Breast epithelium (tissue), 4 donors: ENCODE measurements around the gene RBFOX1. TPM values are rescaled to one million over a fixed set of nuclear protein-coding genes. Genes with fewer than 3 reads are reported as not detected.

Experiments
- DNase-seq, 2 donors: peaks; one replicate each; pipeline ENCODE4 v3.0.0-alpha.2; 2019; ENCODE audit warnings: low spot score in 2 of 2
- H3K27ac ChIP-seq, 2 donors: fragments of 200-600 bp; sonication (generic) in 1 of 2; one replicate each; pipeline ENCODE4 v1.5.1; 2016 to 2019; ENCODE audit warnings: mild to moderate bottlenecking in 1 of 2
- H3K27me3 ChIP-seq, 2 donors: fragments of 200-600 bp; sonication (generic) in 1 of 2; one replicate each; pipeline versions ENCODE4 v1.5.1 to v1.6.0; 2017 to 2019; ENCODE audit warnings: control low read depth in 1 of 2, mild to moderate bottlenecking in 1 of 2
- H3K36me3 ChIP-seq: fragments of 200-600 bp; one replicate; pipeline ENCODE4 v1.5.1; 2019
- H3K4me1 ChIP-seq, 2 donors: fragments of 200-600 bp; sonication (generic); one replicate each; pipeline ENCODE4 v1.5.1; 2016 to 2019; ENCODE audit warnings: control low read depth in 1 of 2
- H3K4me3 ChIP-seq, 3 donors: fragments of 200-600 bp; sonication (generic); 1 replicate in 2 of 3; 2 replicates in 1 of 3; pipeline ENCODE4 v1.5.1; 2016 to 2019; ENCODE audit warnings: mild to moderate bottlenecking in 3 of 3, moderate library complexity in 2 of 3
- H3K9me3 ChIP-seq, 2 donors: fragments of 200-600 bp; sonication (generic) in 1 of 2; one replicate each; pipeline ENCODE4 v1.5.1; 2016 to 2019; ENCODE audit warnings: control low read depth in 1 of 2
- POLR2A ChIP-seq: fragments of 450-650 bp; IDR thresholded peaks from one replicate; pipeline ENCODE4 v1.6.1; 2016; ENCODE audit warnings: antibody characterized with exemption, mild to moderate bottlenecking, moderate library complexity
- POLR2AphosphoS5 ChIP-seq, 3 donors: sonication (generic); formaldehyde crosslinking; IDR thresholded peaks; one replicate each; pipeline ENCODE4 v1.6.1; 2017; ENCODE audit warnings: antibody characterized with exemption in 3 of 3
- intact Hi-C: fragments of 100-400 bp; cut with DNase I; formaldehyde crosslinking; loops from one replicate; pipeline ENCODE4 v1.15.1; 2023; ENCODE audit warnings: low total_unique reads
- total RNA-seq, 3 donors: library from RNA; depleted of rRNA; stranded (reverse); fragments of >200 nt; gene quantifications; one replicate each; pipeline ENCODE4 v1.1.0, GENCODE V29; 2016
- TF ChIP-seq, protein P1 (sequence below), 3 donors: fragments of 450-650 bp; IDR thresholded peaks; one replicate each; pipeline ENCODE4 v1.5.1; 2016 to 2017; ENCODE audit warnings: antibody characterized with exemption in 3 of 3, mild to moderate bottlenecking in 3 of 3, moderate library complexity in 3 of 3

The RBFOX1 gene
- total RNA-seq, 3 donors from 2014 or later, result 0.29 TPM; not detected in 2

DNA sequence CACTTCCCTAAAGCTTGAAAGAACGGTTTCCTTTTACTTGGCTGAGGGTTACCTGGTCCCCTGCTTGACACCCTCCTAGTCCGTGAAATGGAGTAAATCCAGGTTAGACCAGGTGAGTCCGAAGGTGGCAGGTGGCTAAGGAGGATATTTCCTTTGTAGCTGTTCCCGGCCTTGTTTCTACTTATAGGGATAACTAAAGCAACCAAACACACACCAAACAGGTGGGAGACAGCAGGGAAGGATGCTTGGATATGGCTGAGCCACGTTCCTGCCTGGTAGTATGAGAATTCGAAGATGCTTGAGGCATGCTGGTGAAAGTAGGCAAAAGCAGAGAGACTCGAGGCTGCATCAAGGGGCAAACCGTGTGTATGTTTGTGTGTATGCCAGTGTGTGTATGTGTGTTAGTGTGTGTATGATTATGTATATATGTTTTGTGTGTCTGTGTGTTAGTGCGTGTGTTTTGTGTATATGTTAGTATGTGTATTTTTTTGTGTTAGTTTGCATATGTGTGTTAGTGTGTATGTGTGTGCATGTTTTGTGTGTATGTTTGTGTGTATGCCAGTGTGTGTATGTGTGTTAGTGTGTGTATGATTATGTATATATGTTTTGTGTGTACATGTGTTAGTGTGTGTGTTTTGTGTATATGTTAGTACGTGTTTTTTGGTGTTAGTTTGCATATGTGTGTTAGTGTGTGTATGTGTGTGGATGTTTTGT lies 28.9 kb downstream of the RBFOX1 start:
- Histone ChIP-seq H3K36me3 (no peaks in the 10 kb centered on the region), H3K27ac (no peak overlapping the region), H3K9me3 (no peaks in the 10 kb centered on the region), H3K27me3 (no peaks in the 10 kb centered on the region), H3K4me1 (no peaks in the 10 kb centered on the region), H3K4me3 (no peak overlapping the region)
- intact Hi-C loops, result no loop called here
- no peak for TF ChIP-seq POLR2A
- no peak for TF ChIP-seq POLR2AphosphoS5 (IDR thresholded peaks at IDR 0.05)
- TF ChIP-seq, protein P1, sequence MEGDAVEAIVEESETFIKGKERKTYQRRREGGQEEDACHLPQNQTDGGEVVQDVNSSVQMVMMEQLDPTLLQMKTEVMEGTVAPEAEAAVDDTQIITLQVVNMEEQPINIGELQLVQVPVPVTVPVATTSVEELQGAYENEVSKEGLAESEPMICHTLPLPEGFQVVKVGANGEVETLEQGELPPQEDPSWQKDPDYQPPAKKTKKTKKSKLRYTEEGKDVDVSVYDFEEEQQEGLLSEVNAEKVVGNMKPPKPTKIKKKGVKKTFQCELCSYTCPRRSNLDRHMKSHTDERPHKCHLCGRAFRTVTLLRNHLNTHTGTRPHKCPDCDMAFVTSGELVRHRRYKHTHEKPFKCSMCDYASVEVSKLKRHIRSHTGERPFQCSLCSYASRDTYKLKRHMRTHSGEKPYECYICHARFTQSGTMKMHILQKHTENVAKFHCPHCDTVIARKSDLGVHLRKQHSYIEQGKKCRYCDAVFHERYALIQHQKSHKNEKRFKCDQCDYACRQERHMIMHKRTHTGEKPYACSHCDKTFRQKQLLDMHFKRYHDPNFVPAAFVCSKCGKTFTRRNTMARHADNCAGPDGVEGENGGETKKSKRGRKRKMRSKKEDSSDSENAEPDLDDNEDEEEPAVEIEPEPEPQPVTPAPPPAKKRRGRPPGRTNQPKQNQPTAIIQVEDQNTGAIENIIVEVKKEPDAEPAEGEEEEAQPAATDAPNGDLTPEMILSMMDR (IDR thresholded peaks at IDR 0.05), result no peak
- DNase-seq, result no peak

DNA sequence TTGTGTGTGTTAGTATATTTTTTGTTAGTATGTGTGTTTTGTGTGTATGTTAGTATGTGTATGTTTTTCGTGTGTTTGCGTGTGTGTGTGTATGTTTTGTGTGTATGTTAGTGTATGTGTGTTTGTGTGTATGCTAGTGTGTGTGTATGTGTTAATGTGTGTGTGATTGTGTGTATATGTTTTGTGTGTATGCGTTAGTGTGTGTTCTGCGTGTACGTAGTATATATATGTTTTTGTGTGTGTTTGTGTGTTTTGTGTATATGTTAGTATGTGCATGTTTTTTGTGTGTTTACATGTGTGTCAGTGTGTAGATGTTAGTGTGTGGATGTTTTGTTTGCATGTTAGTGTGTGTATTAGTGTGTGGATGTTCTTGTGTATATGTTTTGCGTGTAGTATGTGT lies 29.6 kb downstream of the RBFOX1 start:
- no peak for DNase-seq
- no peaks in the 10 kb centered on the region for H3K9me3 ChIP-seq
- intact Hi-C loops, result no loop called here
- TF ChIP-seq POLR2AphosphoS5 (IDR thresholded peaks at IDR 0.05), result no peak
- no peaks in the 10 kb centered on the region for H3K4me1 ChIP-seq
- H3K4me3 ChIP-seq, result no peak overlapping the region
- H3K27ac ChIP-seq, result no peak overlapping the region
- H3K27me3 ChIP-seq, result no peaks in the 10 kb centered on the region
- H3K36me3 ChIP-seq, result no peaks in the 10 kb centered on the region

- Histone ChIP-seq H3K27ac (no peak overlapping the region), H3K36me3 (no peaks in the 10 kb centered on the region), H3K4me3 (no peak overlapping the region), H3K9me3 (no peaks in the 10 kb centered on the region), H3K27me3 (no peaks in the 10 kb centered on the region), H3K4me1 (no peaks in the 10 kb centered on the region)
- no peak for TF ChIP-seq POLR2A
- TF ChIP-seq, protein P1 (IDR thresholded peaks at IDR 0.05), result no peak
- TF ChIP-seq POLR2AphosphoS5 (IDR thresholded peaks at IDR 0.05), result no peak
- intact Hi-C loops, result no loop called here
- DNase-seq, result no peak
These were observed 31.1 kb downstream of the RBFOX1 start for GRCh38 chr16:7363422-7364417.

GRCh38 chr16:7366041-7366440 lies 33.4 kb downstream of the RBFOX1 start:
- no peaks in the 10 kb centered on the region for H3K27me3 ChIP-seq
- H3K36me3 ChIP-seq, result no peaks in the 10 kb centered on the region
- TF ChIP-seq, protein P1 (IDR thresholded peaks at IDR 0.05), result no peak
- no peak for TF ChIP-seq POLR2AphosphoS5 (IDR thresholded peaks at IDR 0.05)
- TF ChIP-seq POLR2A, result no peak
- no peaks in the 10 kb centered on the region for H3K9me3 ChIP-seq
- intact Hi-C loops, result no loop called here
- no peak overlapping the region for H3K4me3 ChIP-seq
- no peaks in the 10 kb centered on the region for H3K4me1 ChIP-seq
- H3K27ac ChIP-seq, result no peak overlapping the region
- no peak for DNase-seq

GRCh38 chr16:7366993-7367880 lies 34.6 kb downstream of the RBFOX1 start:
- TF ChIP-seq, protein P1 (IDR thresholded peaks at IDR 0.05), result no peak

More at GRCh38 chr16:7366993-7367880, 34.6 kb downstream of the RBFOX1 start:
- Histone ChIP-seq H3K27me3 (no peaks in the 10 kb centered on the region), H3K27ac (no peak overlapping the region), H3K4me3 (no peak overlapping the region), H3K9me3 (no peaks in the 10 kb centered on the region), H3K36me3 (no peaks in the 10 kb centered on the region), H3K4me1 (no peaks in the 10 kb centered on the region)
- no peak for DNase-seq
- intact Hi-C loops, result no loop called here
